Gastroesophageal sphincter (tissue), 3 donors: Measurements from ENCODE around the gene AMOTL1.

Experiments
- EP300 ChIP-seq: sonication (generic); formaldehyde crosslinking; IDR thresholded peaks from one replicate; pipeline ENCODE4 v1.6.1; 2017; ENCODE audit warnings: antibody characterized with exemption, mild to moderate bottlenecking
- POLR2A ChIP-seq, 2 donors: fragments of 450-650 bp; IDR thresholded peaks; one replicate each; pipeline ENCODE4 v1.6.1; 2017; ENCODE audit warnings: antibody characterized with exemption in 2 of 2, mild to moderate bottlenecking in 2 of 2, moderate library complexity in 1 of 2
- TF ChIP-seq, protein P1 (sequence below), 4 experiments: fragments of 200-600 bp in 2 of 4; fragments of 450-650 bp in 2 of 4; sonication (generic) in 1 of 4; IDR thresholded peaks; one replicate each; pipeline ENCODE4 v1.5.1; 2017 to 2019; ENCODE audit warnings: antibody characterized with exemption in 4 of 4, mild to moderate bottlenecking in 2 of 4, moderate library complexity in 2 of 4

- TF ChIP-seq, protein P1, sequence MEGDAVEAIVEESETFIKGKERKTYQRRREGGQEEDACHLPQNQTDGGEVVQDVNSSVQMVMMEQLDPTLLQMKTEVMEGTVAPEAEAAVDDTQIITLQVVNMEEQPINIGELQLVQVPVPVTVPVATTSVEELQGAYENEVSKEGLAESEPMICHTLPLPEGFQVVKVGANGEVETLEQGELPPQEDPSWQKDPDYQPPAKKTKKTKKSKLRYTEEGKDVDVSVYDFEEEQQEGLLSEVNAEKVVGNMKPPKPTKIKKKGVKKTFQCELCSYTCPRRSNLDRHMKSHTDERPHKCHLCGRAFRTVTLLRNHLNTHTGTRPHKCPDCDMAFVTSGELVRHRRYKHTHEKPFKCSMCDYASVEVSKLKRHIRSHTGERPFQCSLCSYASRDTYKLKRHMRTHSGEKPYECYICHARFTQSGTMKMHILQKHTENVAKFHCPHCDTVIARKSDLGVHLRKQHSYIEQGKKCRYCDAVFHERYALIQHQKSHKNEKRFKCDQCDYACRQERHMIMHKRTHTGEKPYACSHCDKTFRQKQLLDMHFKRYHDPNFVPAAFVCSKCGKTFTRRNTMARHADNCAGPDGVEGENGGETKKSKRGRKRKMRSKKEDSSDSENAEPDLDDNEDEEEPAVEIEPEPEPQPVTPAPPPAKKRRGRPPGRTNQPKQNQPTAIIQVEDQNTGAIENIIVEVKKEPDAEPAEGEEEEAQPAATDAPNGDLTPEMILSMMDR (IDR thresholded peaks at IDR 0.05), result no peak
- TF ChIP-seq POLR2A (IDR thresholded peaks at IDR 0.05) (no peak), EP300 (no peak)
These were observed 22.0 kb downstream of the AMOTL1 start for GRCh38 chr11:94790197-94790596.
